22Rv1 (cell line): ENCODE results near the gene PRMT7.

Experiments
- H3K27ac ChIP-seq: fragments of 450-650 bp; 2 replicates; pipeline ENCODE4 v1.5.1; 2017
- ZFX ChIP-seq: fragments of 450-650 bp; IDR thresholded peaks from 2 replicates; pipeline ENCODE4 v1.6.1; 2017; ENCODE audit warnings: antibody characterized with exemption, borderline replicate concordance
- TF ChIP-seq, protein P1 (sequence below): fragments of 450-650 bp; IDR thresholded peaks from 2 replicates; pipeline ENCODE4 v1.5.1; 2017; ENCODE audit warnings: mild to moderate bottlenecking

The PRMT7 gene

DNA sequence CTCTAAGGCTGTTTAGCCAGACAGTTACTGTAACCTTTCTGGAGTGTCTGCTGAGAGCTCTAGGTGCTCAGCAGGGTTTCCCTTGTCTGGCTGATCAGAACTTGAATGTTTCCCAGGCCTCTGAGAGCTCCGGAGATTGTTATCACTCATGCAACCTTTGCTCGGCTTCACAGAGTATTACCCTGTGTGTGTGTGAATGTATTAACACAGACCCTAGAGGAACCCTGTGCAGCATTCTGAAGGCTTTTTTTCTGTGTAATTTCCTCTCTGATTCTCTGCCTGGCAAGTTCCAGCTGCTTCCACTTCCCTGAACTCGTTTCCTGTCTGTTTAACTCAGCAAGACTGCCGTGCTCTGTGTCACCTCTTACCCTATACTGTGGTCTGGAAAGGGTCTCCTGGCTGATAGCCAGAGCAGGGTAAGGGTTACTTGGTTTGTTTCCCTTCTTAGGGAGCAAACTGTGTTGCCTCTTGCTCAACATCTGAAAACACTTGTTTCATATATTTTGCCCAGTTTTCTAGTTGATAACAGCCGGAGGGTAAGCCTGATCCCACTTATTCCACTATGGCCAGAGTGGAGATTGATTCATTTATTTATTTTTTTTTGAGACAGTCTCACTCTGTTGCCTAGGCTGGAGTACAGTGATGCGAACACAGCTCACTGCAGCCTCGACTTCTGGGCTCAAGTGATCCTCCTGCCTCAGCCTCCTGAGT lies 21.7 kb downstream of the PRMT7 start:
- no peak for TF ChIP-seq ZFX
- TF ChIP-seq, protein P1, sequence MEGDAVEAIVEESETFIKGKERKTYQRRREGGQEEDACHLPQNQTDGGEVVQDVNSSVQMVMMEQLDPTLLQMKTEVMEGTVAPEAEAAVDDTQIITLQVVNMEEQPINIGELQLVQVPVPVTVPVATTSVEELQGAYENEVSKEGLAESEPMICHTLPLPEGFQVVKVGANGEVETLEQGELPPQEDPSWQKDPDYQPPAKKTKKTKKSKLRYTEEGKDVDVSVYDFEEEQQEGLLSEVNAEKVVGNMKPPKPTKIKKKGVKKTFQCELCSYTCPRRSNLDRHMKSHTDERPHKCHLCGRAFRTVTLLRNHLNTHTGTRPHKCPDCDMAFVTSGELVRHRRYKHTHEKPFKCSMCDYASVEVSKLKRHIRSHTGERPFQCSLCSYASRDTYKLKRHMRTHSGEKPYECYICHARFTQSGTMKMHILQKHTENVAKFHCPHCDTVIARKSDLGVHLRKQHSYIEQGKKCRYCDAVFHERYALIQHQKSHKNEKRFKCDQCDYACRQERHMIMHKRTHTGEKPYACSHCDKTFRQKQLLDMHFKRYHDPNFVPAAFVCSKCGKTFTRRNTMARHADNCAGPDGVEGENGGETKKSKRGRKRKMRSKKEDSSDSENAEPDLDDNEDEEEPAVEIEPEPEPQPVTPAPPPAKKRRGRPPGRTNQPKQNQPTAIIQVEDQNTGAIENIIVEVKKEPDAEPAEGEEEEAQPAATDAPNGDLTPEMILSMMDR: no peak
- no peak overlapping the region for H3K27ac ChIP-seq

DNA sequence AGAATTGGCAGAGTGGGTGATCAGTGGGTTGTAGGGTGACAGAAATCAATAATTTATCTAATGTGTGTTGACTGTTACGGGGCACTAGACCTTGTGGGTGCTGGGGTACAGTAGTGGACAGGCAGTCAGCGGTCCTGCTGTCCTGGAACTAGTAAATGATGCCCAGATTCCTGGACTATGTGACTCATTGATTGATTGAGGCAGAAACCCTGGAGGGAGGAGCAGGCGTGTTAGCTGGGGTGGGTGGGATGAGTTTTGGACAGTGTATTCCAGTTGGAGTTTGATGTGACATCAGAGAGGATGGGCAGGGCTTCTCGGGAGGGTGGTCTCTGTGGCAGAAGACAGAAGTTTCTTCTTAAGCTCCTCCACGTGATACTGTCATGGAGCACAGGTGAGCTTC lies 24.4 kb downstream of the PRMT7 start:
- no peak overlapping the region for H3K27ac ChIP-seq
- TF ChIP-seq, protein P1: no peak
- TF ChIP-seq ZFX: no peak

DNA sequence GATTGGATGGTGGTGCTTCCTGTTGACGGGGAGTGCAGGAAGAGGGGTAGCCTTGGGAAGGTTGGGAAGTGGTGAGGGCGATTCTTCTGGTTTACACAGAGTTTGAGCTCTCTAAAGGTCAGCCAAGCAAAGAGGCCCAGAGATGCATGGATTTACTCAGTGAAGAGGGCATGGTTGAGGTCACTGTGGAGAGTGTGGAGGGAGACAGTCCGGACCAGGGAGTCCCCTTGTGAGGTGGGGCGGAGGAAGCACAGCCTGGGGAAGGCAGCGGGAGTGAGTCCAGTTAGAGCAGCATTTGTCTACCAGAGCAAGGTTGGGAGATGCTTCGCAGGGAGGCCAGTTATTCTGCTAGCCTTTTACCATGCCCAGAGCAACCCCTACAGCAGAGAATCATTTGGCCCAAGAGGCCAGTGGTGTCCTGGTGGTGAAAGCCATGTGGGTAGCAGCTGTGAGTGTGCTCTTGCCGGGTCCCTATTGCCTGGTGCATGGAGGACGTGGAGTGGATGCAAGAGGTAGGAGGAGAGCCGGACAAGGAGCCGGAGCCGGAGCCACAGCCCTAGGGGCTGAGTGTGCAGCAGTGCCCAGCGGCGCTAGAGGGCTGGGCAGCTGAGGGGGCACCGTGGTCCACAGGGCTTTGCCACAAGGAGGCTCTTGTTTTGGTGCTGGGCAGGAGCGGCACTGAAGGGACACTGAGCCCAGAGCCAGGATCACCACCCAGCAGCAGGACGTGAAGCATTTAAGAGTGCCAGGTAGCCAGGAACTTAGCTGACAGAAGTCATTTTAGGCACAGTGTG lies 27.7 kb downstream of the PRMT7 start:
- TF ChIP-seq, protein P1: no peak
- TF ChIP-seq ZFX: no peak

DNA sequence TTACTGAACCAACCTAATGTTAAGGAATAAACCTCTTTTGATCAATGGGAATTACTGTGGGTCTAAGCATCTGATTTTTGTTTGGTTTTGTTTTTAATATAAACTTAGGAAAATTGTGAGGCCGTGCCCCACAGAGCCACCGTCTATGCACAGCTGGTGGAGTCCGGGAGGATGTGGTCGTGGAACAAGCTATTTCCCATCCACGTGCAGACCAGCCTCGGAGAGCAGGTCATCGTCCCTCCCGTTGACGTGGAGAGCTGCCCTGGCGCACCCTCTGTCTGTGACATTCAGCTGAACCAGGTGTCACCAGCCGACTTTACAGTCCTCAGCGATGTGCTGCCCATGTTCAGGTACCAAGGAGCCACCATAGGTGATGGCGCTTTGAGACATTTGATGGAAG lies 28.4 kb downstream of the PRMT7 start:
- TF ChIP-seq ZFX: no peak
- H3K27ac ChIP-seq: no peak overlapping the region

More for the DNA sequence above, 27.7 kb downstream of the PRMT7 start:
- H3K27ac ChIP-seq: no peak overlapping the region

DNA sequence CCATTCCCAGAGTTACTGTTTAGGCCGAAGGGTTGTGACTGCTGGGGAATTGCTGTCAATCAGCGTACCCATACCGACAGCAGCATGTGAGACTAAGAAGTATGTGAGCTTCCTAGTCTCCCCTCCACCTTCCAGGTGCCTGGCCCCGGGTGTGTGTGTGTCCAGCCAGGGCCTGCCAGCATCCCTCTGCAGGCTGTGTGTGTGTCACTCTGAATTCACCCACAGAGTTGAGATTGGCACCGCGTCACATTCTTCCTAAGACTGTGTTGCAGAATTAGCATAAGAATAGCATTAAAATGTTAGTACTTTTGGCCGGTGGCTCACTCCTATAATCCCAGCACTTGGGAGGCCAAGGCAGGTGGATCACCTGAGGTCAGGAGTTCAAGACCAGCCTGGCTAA lies 31.8 kb downstream of the PRMT7 start:
- H3K27ac ChIP-seq: no peak overlapping the region
- no peak for TF ChIP-seq ZFX
- TF ChIP-seq, protein P1: no peak

DNA sequence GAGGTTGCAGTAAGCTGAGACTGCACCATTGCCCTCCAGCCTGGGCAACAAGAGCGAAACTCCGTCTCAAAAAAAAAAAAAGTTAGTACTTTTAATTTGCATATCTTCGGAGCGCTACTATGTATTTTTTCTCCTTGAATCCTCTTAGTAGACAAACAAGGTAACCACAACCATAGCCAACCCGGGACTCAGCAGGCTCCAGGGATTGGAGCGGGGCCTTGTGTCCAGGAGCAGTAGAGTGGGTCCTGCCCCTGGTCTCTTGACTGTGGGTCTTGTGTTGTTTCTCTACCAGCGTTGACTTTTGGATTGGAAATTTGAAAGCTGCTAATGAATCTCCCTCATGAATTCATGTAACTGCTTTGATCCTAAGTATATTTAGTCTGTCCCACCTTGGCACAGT lies 32.3 kb downstream of the PRMT7 start:
- no peak overlapping the region for H3K27ac ChIP-seq
- TF ChIP-seq, protein P1: no peak
- no peak for TF ChIP-seq ZFX

DNA sequence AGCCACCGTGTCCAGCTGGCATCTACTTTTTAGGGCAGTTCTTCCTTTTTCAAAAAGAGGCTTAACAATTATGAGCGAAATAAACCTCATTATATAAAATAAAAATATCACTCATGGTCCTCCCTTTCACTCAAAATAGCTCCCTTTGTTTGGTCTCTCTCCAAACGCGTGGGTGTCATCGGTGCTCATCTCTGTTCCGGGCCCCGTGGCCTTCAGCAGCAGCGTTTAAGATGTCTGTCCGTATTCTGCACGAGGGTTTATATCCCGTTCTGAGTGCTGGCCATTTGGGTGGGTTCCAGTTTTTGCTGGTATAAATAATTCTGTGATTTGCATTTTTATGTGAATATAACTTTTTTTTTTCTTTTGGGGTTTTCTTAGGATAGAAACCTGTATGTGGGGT lies 33.4 kb downstream of the PRMT7 start:
- TF ChIP-seq ZFX: no peak
- TF ChIP-seq, protein P1: no peak
- no peak overlapping the region for H3K27ac ChIP-seq
